K562 (cell line): Measurements from ENCODE around the gene ZNF622.

ENCODE experiments used
- ATF7 ChIP-seq: fragments of 450-650 bp; IDR thresholded peaks from 2 replicates; pipeline ENCODE4 v1.7.1; 2014; ENCODE audit warnings: mild to moderate bottlenecking, moderate library complexity
- MAX ChIP-seq: sonication (generic); formaldehyde crosslinking; IDR thresholded peaks from 2 replicates; pipeline ENCODE4 v1.9.0; 2022; ENCODE audit warnings: mild to moderate bottlenecking, missing genetic modification reagents
- MEIS2 ChIP-seq: fragments of 450-650 bp; IDR thresholded peaks from 2 replicates; pipeline ENCODE4 v1.6.1; 2014; ENCODE audit warnings: mild to moderate bottlenecking; ENCODE audit not compliant: partially characterized antibody
- ZNF79 ChIP-seq: fragments of 250-450 bp; sonication (Bioruptor Pico); IDR thresholded peaks from 2 replicates; pipeline ENCODE4 v1.4.0; 2020; ENCODE audit warnings: low read depth, mild to moderate bottlenecking, moderate library complexity

GRCh38 chr5:16485656-16486055 lies 20.1 kb upstream of the ZNF622 start:
- TF ChIP-seq MEIS2 (no peak), ATF7 (no peak), ZNF79 (CRISPR knock-in tag) (no peak), MAX (CRISPR knock-in tag) (no peak)
